Upper lobe of left lung (tissue), 6 donors: ENCODE results near the gene PTGR2. TPM values are rescaled to one million over a fixed set of nuclear protein-coding genes. Genes with fewer than 3 reads are reported as not detected.

ENCODE experiments used
- ATAC-seq, 2 donors: fragments of 200-7000 bp; cut with Tn5 transposase; one replicate each; pipeline ENCODE4 v1.9.1; 2022; ENCODE audit warnings: mild to moderate bottlenecking in 2 of 2, moderate library complexity in 2 of 2; ENCODE audit not compliant: low FRiP score in 2 of 2
- DNase-seq, 2 donors: peaks; one replicate each; pipeline ENCODE4 v3.0.0-alpha.2; 2019 to 2020
- H3K27ac ChIP-seq, 4 donors: fragments of 200-600 bp; sonication (generic); one replicate each; pipeline ENCODE4 v1.5.1; 2016 to 2019
- H3K27me3 ChIP-seq, 4 donors: fragments of 200-600 bp; sonication (generic); one replicate each; pipeline ENCODE4 v1.5.1; 2017 to 2019
- H3K36me3 ChIP-seq, 4 donors: fragments of 200-600 bp; sonication (generic); one replicate each; pipeline ENCODE4 v1.5.1; 2016 to 2019
- H3K4me1 ChIP-seq, 4 donors: fragments of 200-600 bp; sonication (generic); one replicate each; pipeline ENCODE4 v1.5.1; 2018 to 2019
- H3K4me3 ChIP-seq, 4 donors: fragments of 200-600 bp; sonication (generic); one replicate each; pipeline ENCODE4 v1.5.1; 2017 to 2019; ENCODE audit warnings: mild to moderate bottlenecking in 2 of 4, moderate library complexity in 1 of 4
- H3K9me3 ChIP-seq, 4 donors: fragments of 200-600 bp; sonication (generic); one replicate each; pipeline ENCODE4 v1.5.1; 2018 to 2019
- CTCF ChIP-seq, 6 experiments: fragments of 450-650 bp in 4 of 6; fragments of 200-600 bp in 2 of 6; sonication (generic) in 2 of 6; IDR thresholded peaks; one replicate each; pipeline ENCODE4 v1.5.1; 2016 to 2019; ENCODE audit warnings: antibody characterized with exemption in 6 of 6
- EP300 ChIP-seq, 4 donors: sonication (generic); formaldehyde crosslinking; IDR thresholded peaks; one replicate each; pipeline ENCODE4 v1.5.1; 2017; ENCODE audit warnings: antibody characterized with exemption in 4 of 4, control low read depth in 2 of 4
- POLR2A ChIP-seq, 4 donors: fragments of 450-650 bp; IDR thresholded peaks; one replicate each; pipeline ENCODE4 v1.5.1; 2016 to 2017; ENCODE audit warnings: antibody characterized with exemption in 4 of 4, mild to moderate bottlenecking in 2 of 4
- POLR2AphosphoS5 ChIP-seq, 2 donors: sonication (generic); formaldehyde crosslinking; IDR thresholded peaks; one replicate each; pipeline ENCODE4 v1.5.1; 2017; ENCODE audit warnings: antibody characterized with exemption in 2 of 2
- WGBS, 2 donors: methylation state at CpG; one replicate each; pipeline ENCODE4 v1.1.5; 2017 to 2018; 5-methylcytosine and 5-hydroxymethylcytosine counted together
- total RNA-seq, 6 donors: library from RNA; depleted of rRNA in 4 of 6; stranded (reverse); fragments of >200 nt in 4 of 6; gene quantifications; one replicate each; pipeline versions ENCODE4 v1.1.0 to v1.2.1, GENCODE V29; 2016 to 2021
- donor health status: DM: no; HTN: no; CAD: no; lungs with moderate emphysema.
- donor health status: DM: no; HTN: yes; CAD: no; lungs with severe emphysema.

Gene PTGR2
- total RNA-seq, 6 donors from 2014 or later = 4.3 to 15.0 (median 8.8) TPM

- ATAC-seq = no peak
- Histone ChIP-seq H3K27me3 (no peaks in the 10 kb centered on the region), H3K4me1 (peaks cover 15 to 26% (median 19%) of the 10 kb centered on the region in 4 donors), H3K36me3 (no peaks in the 10 kb centered on the region), H3K4me3 (no peak overlapping the region), H3K27ac (no peak overlapping the region), H3K9me3 (no peaks in the 10 kb centered on the region)
- TF ChIP-seq POLR2AphosphoS5 (IDR thresholded peaks at IDR 0.05) (no peak), POLR2A (IDR thresholded peaks at IDR 0.05) (no peak), EP300 (IDR thresholded peaks at IDR 0.05) (no peak), CTCF (IDR thresholded peaks at IDR 0.05) (no peak)
- 83 to 84% methylated on average over 8 of the region's 8 CpGs for WGBS, 2 donors
- DNase-seq = no peak
Measured at GRCh38 chr14:73884438-73885190, 33.0 kb downstream of the PTGR2 start.

GRCh38 chr14:73886449-73887317, 35.1 kb downstream of the PTGR2 start, which contains the start of gene ZNF410:
TSS of gene ZNF410 (plus strand) at chr14:73886859. CDS start at chr14:73892176, 5,317 bp downstream.
- H3K27ac ChIP-seq = peak within 1 kb of the TSS; percentile 94 to 97 (median 96)
- no peaks in the 10 kb centered on the region for H3K27me3 ChIP-seq
- peak; percentile 100 for ATAC-seq
- no peaks in the 10 kb centered on the region for H3K36me3 ChIP-seq
- TF ChIP-seq EP300 (IDR thresholded peaks at IDR 0.05) (peak in 2 of 4 donors; percentile 50 to 85), CTCF (IDR thresholded peaks at IDR 0.05) (no peak), POLR2AphosphoS5 (IDR thresholded peaks at IDR 0.05) (peak; percentile 94 to 95), POLR2A (IDR thresholded peaks at IDR 0.05) (peak in 3 of 4 donors; percentile 37 to 89 (median 77))
- peak; percentile 97 for DNase-seq
- no peaks in the 10 kb centered on the region for H3K9me3 ChIP-seq
- peak within 1 kb of the TSS; percentile 68 to 93 (median 90) for H3K4me3 ChIP-seq
- peaks cover 19 to 26% (median 20%) of the 10 kb centered on the region in 4 donors for H3K4me1 ChIP-seq
- 0% methylated on average over 3 to 53 of the region's 65 CpGs for WGBS, 2 donors

- no peaks in the 10 kb centered on the region for H3K9me3 ChIP-seq
- TF ChIP-seq EP300 (IDR thresholded peaks at IDR 0.05) = no peak
- no peak for TF ChIP-seq POLR2A (IDR thresholded peaks at IDR 0.05)
- TF ChIP-seq POLR2AphosphoS5 (IDR thresholded peaks at IDR 0.05) = no peak
- no peak for TF ChIP-seq CTCF (IDR thresholded peaks at IDR 0.05)
- DNase-seq (no peak), ATAC-seq (no peak)
- peak overlapping the region; percentile 94 to 97 (median 96) for H3K27ac ChIP-seq
- H3K27me3 ChIP-seq = no peaks in the 10 kb centered on the region
- peaks cover 0 to 3% (median 0%) of the 10 kb centered on the region in 4 donors for H3K36me3 ChIP-seq
- H3K4me1 ChIP-seq = peaks cover 19 to 26% (median 20%) of the 10 kb centered on the region in 4 donors
- peak overlapping the region; percentile 68 to 93 (median 90) for H3K4me3 ChIP-seq
- 2 to 3% methylated on average over 7 of the region's 7 CpGs for WGBS, 2 donors
Measured at GRCh38 chr14:73887318-73887616, 35.6 kb downstream of the PTGR2 start.

- H3K27me3 ChIP-seq = no peaks in the 10 kb centered on the region
- ATAC-seq = no peak
- TF ChIP-seq POLR2A (IDR thresholded peaks at IDR 0.05) (no peak), EP300 (IDR thresholded peaks at IDR 0.05) (no peak), POLR2AphosphoS5 (IDR thresholded peaks at IDR 0.05) (no peak)
- H3K27ac ChIP-seq = peak overlapping the region; percentile 94 to 97 (median 96)
- no peaks in the 10 kb centered on the region for H3K9me3 ChIP-seq
- no peak for DNase-seq
- peaks cover 0 to 8% (median 2%) of the 10 kb centered on the region in 4 donors for H3K36me3 ChIP-seq
- peak overlapping the region; percentile 68 to 93 (median 90) for H3K4me3 ChIP-seq
- 27 to 38% methylated on average over 7 of the region's 7 CpGs for WGBS, 2 donors
- H3K4me1 ChIP-seq = peaks cover 19 to 26% (median 20%) of the 10 kb centered on the region in 4 donors
Measured at GRCh38 chr14:73887694-73888459, 36.2 kb downstream of the PTGR2 start.
